HG03469 (cell line): ENCODE measurements around the gene ATAD1.
"Not testable (repeated sequence)": the region's sequence is repeated elsewhere in the genome, so short reads cannot be mapped to it uniquely, and the experiment has no call there.

Source experiments
- ATAC-seq: cut with Tn5 transposase; IDR thresholded peaks from one replicate; pipeline ENCODE4 v1.9.1; 2021; ENCODE audit warnings: mild to moderate bottlenecking, moderate library complexity, moderate number of reproducible peaks; ENCODE audit not compliant: unreplicated experiment

The ATAD1 gene

GRCh38 chr10:87846711-87847110 is 28.7 kb upstream of the ATAD1 start:
- ATAC-seq = not testable (repeated sequence)

DNA sequence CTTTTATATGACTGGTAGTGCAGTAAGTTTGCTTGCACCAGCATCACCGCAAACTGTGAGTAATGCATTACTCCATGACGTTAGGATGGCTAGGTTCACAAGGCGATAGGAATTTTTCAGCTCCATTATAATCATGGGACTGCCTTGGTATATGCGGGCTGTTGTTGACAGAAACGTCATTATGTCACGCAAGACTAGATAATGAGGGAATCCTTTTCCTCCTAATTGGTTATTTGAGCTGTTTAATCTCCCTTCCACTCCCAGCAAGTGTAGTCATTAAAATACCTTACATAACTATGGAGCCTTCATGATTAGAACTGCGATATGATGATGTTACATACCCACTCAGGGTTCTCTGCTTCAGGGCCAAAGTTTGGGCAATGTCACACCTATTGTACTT is 28.0 kb upstream of the ATAD1 start:
- no peak for ATAC-seq

DNA sequence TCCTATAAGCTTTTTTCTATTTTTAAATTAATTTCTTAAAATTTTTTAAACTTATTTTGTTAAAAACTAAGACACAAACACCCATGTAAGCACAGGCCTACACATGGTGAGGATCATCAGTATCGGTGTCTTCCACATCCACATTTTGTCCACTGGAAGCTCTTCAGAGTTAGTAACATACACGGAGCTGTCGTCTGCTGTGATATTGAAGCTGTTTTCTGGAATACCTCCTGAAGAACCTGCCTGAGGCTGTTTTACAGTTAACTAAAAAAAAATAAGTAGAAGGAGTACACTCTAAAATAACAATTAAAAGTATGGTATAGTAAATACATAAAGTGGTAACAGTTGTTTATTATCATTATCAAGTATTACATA is 27.6 kb upstream of the ATAD1 start:
- no peak for ATAC-seq

DNA sequence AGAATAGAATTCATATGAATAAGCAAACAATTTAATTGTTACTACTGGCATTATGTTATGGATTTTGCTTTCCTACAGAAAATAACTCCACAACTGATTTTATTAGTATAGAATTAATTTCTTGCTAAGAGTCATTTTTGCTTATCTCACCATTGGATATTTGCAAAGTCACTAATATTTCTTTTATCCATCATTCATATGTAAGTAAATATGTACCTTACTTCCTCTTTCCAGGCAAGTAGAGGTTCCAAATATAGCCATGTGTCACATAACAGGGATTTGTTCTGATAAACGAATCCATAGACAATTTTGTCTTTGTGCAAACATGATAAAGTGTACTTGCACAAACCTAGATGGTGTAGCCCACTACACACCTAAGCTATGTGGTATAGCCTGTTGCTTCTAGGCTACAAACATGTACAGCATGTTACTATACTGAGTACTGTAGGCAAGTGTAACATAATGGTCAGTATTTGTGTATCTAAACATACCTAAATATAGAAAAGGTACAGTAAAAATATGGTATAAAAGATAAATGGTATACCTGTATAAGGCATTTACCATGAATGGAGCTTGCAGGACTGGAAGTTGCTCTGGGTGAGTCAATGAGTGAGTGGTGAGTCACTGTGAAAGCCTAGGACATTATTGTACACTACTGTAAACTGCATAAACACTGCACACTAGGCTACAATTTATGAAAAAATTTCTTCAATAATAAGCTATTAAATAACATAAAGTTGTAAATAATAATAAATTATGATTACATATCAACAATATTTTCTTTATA is 27.0 kb upstream of the ATAD1 start:
- ATAC-seq = no peak

GRCh38 chr10:87843714-87844113 is 25.7 kb upstream of the ATAD1 start:
- no peak for ATAC-seq

GRCh38 chr10:87842776-87843497 is 24.9 kb upstream of the ATAD1 start:
- no peak for ATAC-seq

- no peak for ATAC-seq
These were observed 24.2 kb upstream of the ATAD1 start for GRCh38 chr10:87842220-87842641.

GRCh38 chr10:87841186-87841585 is 23.2 kb upstream of the ATAD1 start:
- no peak for ATAC-seq

GRCh38 chr10:87838650-87839049 is 20.6 kb upstream of the ATAD1 start:
- ATAC-seq = no peak

DNA sequence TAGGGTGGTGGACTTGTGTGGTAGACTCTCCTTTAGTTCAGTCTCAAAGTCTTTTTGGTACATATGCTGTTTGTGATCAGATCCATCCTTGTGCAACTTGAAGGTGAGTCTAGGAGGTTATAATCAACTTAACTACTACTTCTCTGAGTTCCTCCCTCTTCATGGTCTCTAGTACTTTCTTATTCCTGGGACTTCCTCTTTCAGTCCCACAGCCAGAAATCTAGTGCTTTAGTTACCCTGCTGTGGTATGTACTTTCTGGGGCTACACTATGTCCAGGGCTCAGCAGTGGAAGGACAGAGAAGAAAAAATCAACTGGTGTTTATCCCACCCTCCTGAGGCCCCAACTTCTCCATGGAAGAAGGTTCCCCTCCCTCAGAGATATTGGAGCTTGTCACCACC is 19.4 kb upstream of the ATAD1 start:
- ATAC-seq = no peak

- ATAC-seq = no peak
These were observed 18.1 kb upstream of the ATAD1 start for GRCh38 chr10:87836098-87836497.

DNA sequence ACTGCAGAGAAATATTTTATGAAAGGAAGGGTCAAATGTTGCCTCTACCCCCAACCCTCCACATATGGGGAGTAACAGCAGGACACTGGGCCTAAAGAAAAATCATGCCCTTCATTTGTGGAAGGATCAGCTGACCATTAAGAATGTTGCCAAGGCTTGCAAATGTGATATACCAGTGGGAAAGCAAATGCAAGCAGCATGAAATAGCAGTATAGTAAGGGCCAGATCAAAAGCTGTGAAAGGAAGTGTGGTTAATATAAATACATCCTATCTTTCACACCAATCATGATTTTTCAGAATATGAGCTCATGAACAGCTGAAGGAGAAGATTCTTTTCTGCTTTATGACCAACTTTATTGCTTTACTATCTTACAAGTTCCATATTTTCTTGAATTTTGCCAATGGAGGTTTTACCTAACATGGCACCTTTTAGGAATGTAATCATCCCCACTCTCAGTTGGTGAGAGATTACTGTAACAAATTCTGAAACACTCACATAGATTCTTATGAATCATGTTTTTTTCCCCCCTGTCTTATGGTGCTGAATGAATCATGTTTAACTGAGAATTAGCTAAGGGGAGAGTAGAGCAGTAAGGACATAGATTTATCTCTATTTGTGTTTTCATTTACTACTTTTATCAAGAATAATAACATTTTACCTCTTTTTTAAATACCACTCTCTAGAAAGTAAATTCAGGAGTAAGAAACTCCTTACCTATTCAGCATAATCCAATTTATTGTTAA is 12.1 kb upstream of the ATAD1 start:
- ATAC-seq = no peak

DNA sequence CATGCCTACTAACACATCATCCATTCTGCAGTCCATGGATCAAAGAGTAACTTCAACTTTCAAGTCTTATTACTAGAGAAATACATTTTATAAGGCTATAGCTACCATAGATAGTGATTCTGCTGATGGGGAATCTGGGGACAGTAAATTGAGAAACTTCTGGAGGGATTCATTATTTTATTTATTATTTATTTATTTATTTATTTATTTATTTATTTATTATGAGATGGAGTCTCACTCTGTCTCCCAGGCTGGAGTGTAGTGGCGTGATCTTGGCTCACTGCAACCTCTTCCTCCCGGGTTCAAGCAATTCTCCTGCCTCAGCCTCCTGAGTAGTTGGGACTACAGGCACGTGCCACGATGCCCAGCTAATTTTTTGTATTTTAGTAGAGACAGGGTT is 11.0 kb upstream of the ATAD1 start:
- ATAC-seq = not testable (repeated sequence)

GRCh38 chr10:87827681-87828080 is 9.7 kb upstream of the ATAD1 start:
- no peak for ATAC-seq

- no peak for ATAC-seq
These were observed 8.6 kb upstream of the ATAD1 start for GRCh38 chr10:87826653-87827052.

- ATAC-seq = no peak
These were observed 1.2 kb upstream of the ATAD1 start for GRCh38 chr10:87819289-87819585.

- ATAC-seq = peak; percentile 37
These were observed 671 bp upstream of the ATAD1 start for GRCh38 chr10:87818505-87819288.

- ATAC-seq = no peak
These were observed 973 bp downstream of the ATAD1 start for GRCh38 chr10:87816898-87817608.

GRCh38 chr10:87816163-87816897 is 1.7 kb downstream of the ATAD1 start:
- no peak for ATAC-seq
